OCI-LY1 (cell line): ENCODE data around the gene NTNG1.

Source experiments
- H2AFZ ChIP-seq: fragments of 200-600 bp; sonication (generic), shearing (Covaris generic); 2 replicates; pipeline ENCODE4 v1.6.0; 2014; ENCODE audit warnings: antibody characterized with exemption, mild to moderate bottlenecking, low read length
- H3F3A ChIP-seq: fragments of 200-600 bp; sonication (generic), shearing (Covaris generic); 2 replicates; pipeline ENCODE4 v1.6.0; 2014; ENCODE audit warnings: mild to moderate bottlenecking, antibody characterized with exemption, low read length, moderate library complexity; ENCODE audit not compliant: insufficient read depth
- H3K27ac ChIP-seq: fragments of 200-600 bp; sonication (generic); 2 replicates; pipeline ENCODE4 v1.5.1; 2014; ENCODE audit warnings: low read length, mixed run types, mild to moderate bottlenecking, low read depth; ENCODE audit not compliant: poor library complexity, severe bottlenecking
- H3K27me3 ChIP-seq: fragments of 200-600 bp; sonication (generic); 2 replicates; pipeline ENCODE4 v1.6.0; 2014; ENCODE audit warnings: antibody characterized with exemption, mild to moderate bottlenecking, low read length, moderate library complexity; ENCODE audit not compliant: insufficient read depth
- H3K36me3 ChIP-seq: fragments of 200-600 bp; sonication (generic); 2 replicates; pipeline ENCODE4 v1.6.1; 2014; ENCODE audit warnings: mild to moderate bottlenecking, antibody characterized with exemption, low read length, moderate library complexity, mixed read lengths; ENCODE audit not compliant: insufficient read depth
- H3K4me1 ChIP-seq: fragments of 200-600 bp; sonication (generic); 2 replicates; pipeline ENCODE4 v1.5.1; 2014; ENCODE audit warnings: mild to moderate bottlenecking, low read length, moderate library complexity; ENCODE audit not compliant: insufficient read depth, severe bottlenecking
- H3K4me2 ChIP-seq: fragments of 200-600 bp; sonication (generic), shearing (Covaris generic); 2 replicates; pipeline ENCODE4 v1.6.1; 2014; ENCODE audit warnings: low read length
- H3K4me3 ChIP-seq: fragments of 200-600 bp; sonication (generic); 2 replicates; pipeline ENCODE4 v1.5.1; 2014; ENCODE audit warnings: low read length, low read depth, mild to moderate bottlenecking, mixed read lengths; ENCODE audit not compliant: poor library complexity, severe bottlenecking
- H3K79me2 ChIP-seq: fragments of 200-600 bp; shearing (Covaris generic); 2 replicates; pipeline ENCODE4 v1.6.1; 2016; ENCODE audit warnings: mixed run types, low read length, mixed read lengths; ENCODE audit not compliant: insufficient read depth
- H3K9ac ChIP-seq: fragments of 200-600 bp; sonication (generic), shearing (Covaris generic); 2 replicates; pipeline ENCODE4 v1.6.1; 2014; ENCODE audit warnings: mild to moderate bottlenecking, low read length, mixed read lengths
- H3K9me2 ChIP-seq: fragments of 200-600 bp; sonication (generic), shearing (Covaris generic); 2 replicates; pipeline ENCODE4 v1.6.1; 2014; ENCODE audit warnings: low read depth, mild to moderate bottlenecking, low read length, mixed read lengths
- H3K9me3 ChIP-seq: fragments of 200-600 bp; shearing (Covaris generic); 2 replicates; pipeline ENCODE4 v1.6.1; 2014; ENCODE audit warnings: low read length, mixed read lengths
- H4K20me1 ChIP-seq: fragments of 200-600 bp; sonication (generic), shearing (Covaris generic); 2 replicates; pipeline ENCODE4 v1.6.0; 2016; ENCODE audit warnings: mild to moderate bottlenecking, low read length; ENCODE audit not compliant: insufficient read depth
- CTCF ChIP-seq: fragments of 200-600 bp; sonication (generic), shearing (Covaris generic); IDR thresholded peaks from 2 replicates; pipeline ENCODE4 v1.5.1; 2017; ENCODE audit warnings: mild to moderate bottlenecking, antibody characterized with exemption, low read length, moderate library complexity, mixed read lengths
- EZH2 ChIP-seq: fragments of 200-600 bp; sonication (generic), shearing (Covaris generic); IDR thresholded peaks from 2 replicates; pipeline ENCODE4 v1.8.0; 2017; ENCODE audit warnings: borderline replicate concordance, mixed run types, mild to moderate bottlenecking, antibody characterized with exemption, low read length, moderate library complexity, mixed read lengths

Gene NTNG1

DNA sequence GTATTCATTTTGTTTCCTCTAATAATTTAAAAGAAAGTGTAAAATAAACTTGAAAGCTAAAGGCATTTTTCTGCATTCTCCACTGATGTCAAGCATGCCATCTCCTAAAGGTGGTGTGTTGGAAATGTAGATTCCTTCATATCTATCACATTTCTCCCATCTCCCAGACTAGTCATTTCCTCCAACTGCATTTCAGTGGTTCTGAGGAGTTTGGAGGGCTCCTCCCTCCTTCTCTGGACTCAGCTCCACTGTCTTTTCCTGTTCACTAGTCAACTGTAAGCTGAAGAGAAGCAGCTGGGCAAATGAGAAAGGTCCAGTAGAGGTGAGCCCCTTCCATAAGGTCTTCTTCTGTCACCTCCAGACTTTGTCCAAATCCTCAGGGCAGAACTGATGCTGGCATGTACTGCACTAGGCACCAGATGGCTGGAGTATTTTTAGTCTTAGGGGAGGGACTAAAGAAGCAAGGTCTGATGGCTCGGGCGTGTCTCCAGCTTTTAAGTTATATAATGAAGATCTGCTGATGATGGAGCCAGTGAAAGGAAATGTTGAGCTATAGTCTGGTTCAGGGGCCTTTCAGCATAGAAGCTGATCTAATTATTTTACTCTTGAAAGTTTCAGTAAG is 186.1 kb downstream of the NTNG1 start:
- Histone ChIP-seq H3K4me2 (no peak overlapping the region), H3K36me3 (no peaks in the 10 kb centered on the region)

DNA sequence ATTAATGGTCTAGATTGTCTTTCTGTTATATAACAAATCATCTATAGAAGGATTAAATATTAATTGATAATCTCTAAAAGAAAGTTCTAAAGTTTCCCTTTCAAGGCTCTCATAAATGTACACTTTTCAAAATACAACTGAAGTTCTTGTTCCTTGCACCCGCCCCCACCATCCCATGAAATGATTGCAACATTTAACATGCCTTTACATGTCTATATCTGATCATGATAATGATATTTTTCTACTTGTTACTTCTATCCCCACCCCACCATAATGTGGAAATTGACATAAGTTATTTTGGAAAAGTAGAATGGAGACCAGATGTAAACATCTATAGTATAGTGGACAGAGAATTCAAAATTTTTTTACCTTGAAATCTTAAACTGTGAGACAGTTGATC is 186.6 kb downstream of the NTNG1 start:
- H3K27ac ChIP-seq = no peak overlapping the region
- no peak for TF ChIP-seq CTCF
- no peak for TF ChIP-seq EZH2
- no peaks in the 10 kb centered on the region for H3F3A ChIP-seq
- no peak overlapping the region for H3K4me3 ChIP-seq
- H3K9ac ChIP-seq = no peak overlapping the region
- no peaks in the 10 kb centered on the region for H3K36me3 ChIP-seq
- no peaks in the 10 kb centered on the region for H4K20me1 ChIP-seq
- H3K4me2 ChIP-seq = no peak overlapping the region
- no peaks in the 10 kb centered on the region for H3K4me1 ChIP-seq
- H3K27me3 ChIP-seq = no peaks in the 10 kb centered on the region
- H3K79me2 ChIP-seq = no peaks in the 10 kb centered on the region
- no peaks in the 10 kb centered on the region for H3K9me3 ChIP-seq
- no peaks in the 10 kb centered on the region for H3K9me2 ChIP-seq
- H2AFZ ChIP-seq = no peak overlapping the region

More for the DNA sequence above, 186.1 kb downstream of the NTNG1 start:
- no peaks in the 10 kb centered on the region for H3F3A ChIP-seq
- no peaks in the 10 kb centered on the region for H3K79me2 ChIP-seq
- H3K9ac ChIP-seq = no peak overlapping the region
- no peak for TF ChIP-seq CTCF
- TF ChIP-seq EZH2 = no peak
- H3K27me3 ChIP-seq = no peaks in the 10 kb centered on the region
- H4K20me1 ChIP-seq = no peaks in the 10 kb centered on the region
- no peaks in the 10 kb centered on the region for H3K9me2 ChIP-seq
- H3K27ac ChIP-seq = no peak overlapping the region
- no peak overlapping the region for H2AFZ ChIP-seq
- H3K9me3 ChIP-seq = no peaks in the 10 kb centered on the region
- H3K4me1 ChIP-seq = no peaks in the 10 kb centered on the region
- H3K4me3 ChIP-seq = no peak overlapping the region

GRCh38 chr1:107328087-107328486 is 187.2 kb downstream of the NTNG1 start:
- Histone ChIP-seq H3K9ac (no peak overlapping the region), H3K4me1 (no peaks in the 10 kb centered on the region), H3K36me3 (no peaks in the 10 kb centered on the region), H3K79me2 (no peaks in the 10 kb centered on the region), H3F3A (no peaks in the 10 kb centered on the region), H4K20me1 (no peaks in the 10 kb centered on the region), H2AFZ (no peak overlapping the region), H3K27ac (no peak overlapping the region), H3K4me2 (no peak overlapping the region), H3K4me3 (no peak overlapping the region), H3K9me2 (no peaks in the 10 kb centered on the region), H3K27me3 (no peaks in the 10 kb centered on the region), H3K9me3 (no peaks in the 10 kb centered on the region)
- TF ChIP-seq EZH2 (no peak), CTCF (no peak)
